Sigmoid colon (tissue), 3 donors: ENCODE measurements around the gene ZNF839.

Source experiments
- POLR2A ChIP-seq, 2 donors: fragments of 450-650 bp; IDR thresholded peaks; one replicate each; pipeline ENCODE4 v1.6.1; 2016; ENCODE audit warnings: antibody characterized with exemption in 2 of 2, mild to moderate bottlenecking in 2 of 2, moderate library complexity in 2 of 2
- TF ChIP-seq, protein P1 (sequence below), 4 experiments: fragments of 450-650 bp in 3 of 4; fragments of 200-600 bp in 1 of 4; IDR thresholded peaks; one replicate each; pipeline ENCODE4 v1.5.1; 2016 to 2019; ENCODE audit warnings: antibody characterized with exemption in 4 of 4, mild to moderate bottlenecking in 3 of 4, moderate library complexity in 2 of 4

DNA sequence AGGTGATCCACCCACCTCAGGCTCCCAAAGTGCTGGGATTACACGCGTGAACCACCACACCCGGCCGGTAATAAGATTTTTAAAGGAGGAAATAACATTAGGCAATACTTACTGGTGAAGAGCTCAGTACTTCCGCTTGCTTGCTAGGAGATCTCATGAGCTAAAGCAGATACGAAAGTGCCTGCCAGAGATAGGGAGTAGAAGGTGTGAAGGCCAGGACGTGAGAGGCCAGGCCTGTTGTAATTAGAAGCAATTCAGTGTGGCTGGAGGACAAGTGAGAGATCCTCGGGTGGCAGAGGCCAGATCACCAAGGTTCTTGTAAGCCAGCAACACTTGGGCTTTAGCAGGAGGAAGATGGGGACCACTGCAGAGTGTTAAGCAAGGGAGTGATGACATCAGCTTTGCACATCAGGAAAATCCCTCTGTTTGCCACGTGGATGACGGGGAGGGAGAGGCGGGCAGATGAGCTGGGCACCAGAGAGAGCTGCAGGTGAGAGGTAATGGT is 50.8 kb downstream of the ZNF839 start:
- TF ChIP-seq, protein P1, sequence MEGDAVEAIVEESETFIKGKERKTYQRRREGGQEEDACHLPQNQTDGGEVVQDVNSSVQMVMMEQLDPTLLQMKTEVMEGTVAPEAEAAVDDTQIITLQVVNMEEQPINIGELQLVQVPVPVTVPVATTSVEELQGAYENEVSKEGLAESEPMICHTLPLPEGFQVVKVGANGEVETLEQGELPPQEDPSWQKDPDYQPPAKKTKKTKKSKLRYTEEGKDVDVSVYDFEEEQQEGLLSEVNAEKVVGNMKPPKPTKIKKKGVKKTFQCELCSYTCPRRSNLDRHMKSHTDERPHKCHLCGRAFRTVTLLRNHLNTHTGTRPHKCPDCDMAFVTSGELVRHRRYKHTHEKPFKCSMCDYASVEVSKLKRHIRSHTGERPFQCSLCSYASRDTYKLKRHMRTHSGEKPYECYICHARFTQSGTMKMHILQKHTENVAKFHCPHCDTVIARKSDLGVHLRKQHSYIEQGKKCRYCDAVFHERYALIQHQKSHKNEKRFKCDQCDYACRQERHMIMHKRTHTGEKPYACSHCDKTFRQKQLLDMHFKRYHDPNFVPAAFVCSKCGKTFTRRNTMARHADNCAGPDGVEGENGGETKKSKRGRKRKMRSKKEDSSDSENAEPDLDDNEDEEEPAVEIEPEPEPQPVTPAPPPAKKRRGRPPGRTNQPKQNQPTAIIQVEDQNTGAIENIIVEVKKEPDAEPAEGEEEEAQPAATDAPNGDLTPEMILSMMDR (IDR thresholded peaks at IDR 0.05) = no peak
- no peak for TF ChIP-seq POLR2A (IDR thresholded peaks at IDR 0.05)
